SJCRH30 (cell line): ENCODE measurements around the gene MAP3K1. TPM values are rescaled to one million over a fixed set of nuclear protein-coding genes. Genes with fewer than 3 reads are reported as not detected.
A peak's percentile ranks its signal among the peaks of the same experiment; 100 is the strongest.

ENCODE experiments used
- DNase-seq, 2 experiments: peaks; one replicate each; pipeline ENCODE4 v3.0.0-alpha.2; 2015 to 2020
- H3K27ac ChIP-seq: fragments of 250-450 bp; sonication (Bioruptor Pico); 2 replicates; pipeline ENCODE4 v1.5.1; 2020; ENCODE audit warnings: mild to moderate bottlenecking, moderate library complexity
- H3K27me3 ChIP-seq: fragments of 250-450 bp; sonication (Bioruptor Pico); 2 replicates; pipeline ENCODE4 v1.5.1; 2020; ENCODE audit warnings: mild to moderate bottlenecking, moderate library complexity
- H3K36me3 ChIP-seq: fragments of 250-450 bp; sonication (Bioruptor Pico); 2 replicates; pipeline ENCODE4 v1.5.1; 2020; ENCODE audit warnings: mild to moderate bottlenecking, moderate library complexity
- H3K4me1 ChIP-seq: fragments of 250-450 bp; sonication (Bioruptor Pico); 2 replicates; pipeline ENCODE4 v1.5.1; 2020; ENCODE audit warnings: mild to moderate bottlenecking, moderate library complexity
- H3K4me3 ChIP-seq: fragments of 250-450 bp; sonication (Bioruptor Pico); 2 replicates; pipeline ENCODE4 v1.5.1; 2020; ENCODE audit warnings: mild to moderate bottlenecking, moderate library complexity
- H3K9me3 ChIP-seq: fragments of 250-450 bp; sonication (Bioruptor Pico); replicated peaks from 2 replicates; pipeline ENCODE4 v1.5.1; 2020; ENCODE audit warnings: mild to moderate bottlenecking, moderate library complexity
- total RNA-seq: library from RNA; depleted of rRNA; stranded (reverse); fragments of >200 nt; shearing (Covaris generic); gene quantifications from 2 replicates; pipeline ENCODE4 v1.2.3, GENCODE V29; 2014

Gene MAP3K1
- total RNA-seq, 1 experiment from 2014 or later, result 11.3 TPM

GRCh38 chr5:56825222-56825824, 10.0 kb downstream of the MAP3K1 start:
- Histone ChIP-seq H3K4me1 (no peaks in the 10 kb centered on the region), H3K9me3 (no peaks in the 10 kb centered on the region), H3K36me3 (no peaks in the 10 kb centered on the region), H3K27ac (no peak overlapping the region), H3K4me3 (no peak overlapping the region), H3K27me3 (no peaks in the 10 kb centered on the region)
- DNase-seq, result no peak

- H3K9me3 ChIP-seq, result no peaks in the 10 kb centered on the region
- peak in 1 of 2 experiments; percentile 15 for DNase-seq
- no peaks in the 10 kb centered on the region for H3K27me3 ChIP-seq
- no peak overlapping the region for H3K4me3 ChIP-seq
- no peaks in the 10 kb centered on the region for H3K36me3 ChIP-seq
- no peak overlapping the region for H3K27ac ChIP-seq
- H3K4me1 ChIP-seq, result no peaks in the 10 kb centered on the region
These were observed 11.7 kb downstream of the MAP3K1 start for GRCh38 chr5:56827049-56827448.

- Histone ChIP-seq H3K27me3 (no peaks in the 10 kb centered on the region), H3K9me3 (no peaks in the 10 kb centered on the region), H3K27ac (no peak overlapping the region), H3K4me1 (no peaks in the 10 kb centered on the region), H3K36me3 (no peaks in the 10 kb centered on the region), H3K4me3 (no peak overlapping the region)
- no peak for DNase-seq
These were observed 12.6 kb downstream of the MAP3K1 start for GRCh38 chr5:56827924-56828323.

GRCh38 chr5:56829137-56829908, 14.0 kb downstream of the MAP3K1 start:
- no peak overlapping the region for H3K4me3 ChIP-seq
- no peak for DNase-seq
- H3K9me3 ChIP-seq, result no peaks in the 10 kb centered on the region
- no peaks in the 10 kb centered on the region for H3K4me1 ChIP-seq
- no peak overlapping the region for H3K27ac ChIP-seq
- no peaks in the 10 kb centered on the region for H3K27me3 ChIP-seq
- no peaks in the 10 kb centered on the region for H3K36me3 ChIP-seq

- no peak for DNase-seq
- Histone ChIP-seq H3K36me3 (no peaks in the 10 kb centered on the region), H3K27ac (no peak overlapping the region), H3K9me3 (no peaks in the 10 kb centered on the region), H3K4me1 (no peaks in the 10 kb centered on the region), H3K27me3 (no peaks in the 10 kb centered on the region), H3K4me3 (no peak overlapping the region)
These were observed 16.4 kb downstream of the MAP3K1 start for GRCh38 chr5:56831773-56832172.

GRCh38 chr5:56833325-56833724, 18.0 kb downstream of the MAP3K1 start:
- H3K27ac ChIP-seq, result no peak overlapping the region
- no peaks in the 10 kb centered on the region for H3K27me3 ChIP-seq
- no peaks in the 10 kb centered on the region; the same call in 1 of the 2 replicates for H3K4me1 ChIP-seq
- H3K36me3 ChIP-seq, result no peaks in the 10 kb centered on the region
- no peaks in the 10 kb centered on the region for H3K9me3 ChIP-seq
- no peak for DNase-seq
- H3K4me3 ChIP-seq, result no peak overlapping the region

GRCh38 chr5:56837381-56837780, 22.0 kb downstream of the MAP3K1 start:
- no peak overlapping the region for H3K27ac ChIP-seq
- no peaks in the 10 kb centered on the region for H3K9me3 ChIP-seq
- no peak for DNase-seq
- H3K27me3 ChIP-seq, result no peaks in the 10 kb centered on the region
- H3K4me3 ChIP-seq, result no peak overlapping the region
- no peaks in the 10 kb centered on the region for H3K36me3 ChIP-seq
- peaks cover 2% of the 10 kb centered on the region; the same call in 1 of the 2 replicates for H3K4me1 ChIP-seq

GRCh38 chr5:56837956-56838355, 22.6 kb downstream of the MAP3K1 start:
- no peak overlapping the region for H3K27ac ChIP-seq
- no peaks in the 10 kb centered on the region for H3K36me3 ChIP-seq
- H3K27me3 ChIP-seq, result no peaks in the 10 kb centered on the region
- DNase-seq, result no peak
- no peak overlapping the region for H3K4me3 ChIP-seq
- H3K4me1 ChIP-seq, result peaks cover 2% of the 10 kb centered on the region; the same call in 1 of the 2 replicates
- H3K9me3 ChIP-seq, result no peaks in the 10 kb centered on the region

GRCh38 chr5:56838409-56839039, 23.2 kb downstream of the MAP3K1 start:
- peaks cover 2% of the 10 kb centered on the region; the same call in 1 of the 2 replicates for H3K4me1 ChIP-seq
- peak in 1 of 2 experiments; percentile 53 for DNase-seq
- H3K4me3 ChIP-seq, result no peak overlapping the region

GRCh38 chr5:56839062-56839461, 23.7 kb downstream of the MAP3K1 start:
- H3K27ac ChIP-seq, result no peak overlapping the region
- DNase-seq, result no peak
- H3K36me3 ChIP-seq, result no peaks in the 10 kb centered on the region

More at GRCh38 chr5:56838409-56839039, 23.2 kb downstream of the MAP3K1 start:
- no peak overlapping the region for H3K27ac ChIP-seq
- H3K27me3 ChIP-seq, result no peaks in the 10 kb centered on the region
- H3K36me3 ChIP-seq, result no peaks in the 10 kb centered on the region
- H3K9me3 ChIP-seq, result no peaks in the 10 kb centered on the region

GRCh38 chr5:56840597-56840996, 25.2 kb downstream of the MAP3K1 start:
- no peak for DNase-seq
- no peaks in the 10 kb centered on the region for H3K36me3 ChIP-seq
- H3K27ac ChIP-seq, result no peak overlapping the region
- no peaks in the 10 kb centered on the region for H3K9me3 ChIP-seq
- H3K27me3 ChIP-seq, result no peaks in the 10 kb centered on the region
- H3K4me3 ChIP-seq, result no peak overlapping the region
- peaks cover 2% of the 10 kb centered on the region; the same call in 1 of the 2 replicates for H3K4me1 ChIP-seq

More at GRCh38 chr5:56839062-56839461, 23.7 kb downstream of the MAP3K1 start:
- no peaks in the 10 kb centered on the region for H3K9me3 ChIP-seq
- peaks cover 2% of the 10 kb centered on the region; the same call in 1 of the 2 replicates for H3K4me1 ChIP-seq
- no peak overlapping the region for H3K4me3 ChIP-seq
- H3K27me3 ChIP-seq, result no peaks in the 10 kb centered on the region

- H3K9me3 ChIP-seq, result no peaks in the 10 kb centered on the region
- no peak overlapping the region for H3K4me3 ChIP-seq
- H3K36me3 ChIP-seq, result no peaks in the 10 kb centered on the region
- no peak overlapping the region for H3K27ac ChIP-seq
- no peak for DNase-seq
- no peaks in the 10 kb centered on the region for H3K27me3 ChIP-seq
- no peaks in the 10 kb centered on the region for H3K4me1 ChIP-seq
These were observed 29.9 kb downstream of the MAP3K1 start for GRCh38 chr5:56845277-56845676.

- Histone ChIP-seq H3K9me3 (no peaks in the 10 kb centered on the region), H3K4me3 (no peak overlapping the region), H3K27ac (no peak overlapping the region), H3K27me3 (no peaks in the 10 kb centered on the region), H3K4me1 (no peaks in the 10 kb centered on the region), H3K36me3 (no peaks in the 10 kb centered on the region)
- DNase-seq, result no peak
These were observed 30.6 kb downstream of the MAP3K1 start for GRCh38 chr5:56845904-56846480.

- no peaks in the 10 kb centered on the region for H3K27me3 ChIP-seq
- H3K4me3 ChIP-seq, result no peak overlapping the region
- no peak for DNase-seq
- H3K36me3 ChIP-seq, result no peaks in the 10 kb centered on the region
- no peak overlapping the region for H3K27ac ChIP-seq
- H3K4me1 ChIP-seq, result no peaks in the 10 kb centered on the region
- no peaks in the 10 kb centered on the region for H3K9me3 ChIP-seq
These were observed 32.9 kb downstream of the MAP3K1 start for GRCh38 chr5:56848206-56848605.

- Histone ChIP-seq H3K4me3 (no peak overlapping the region), H3K4me1 (no peaks in the 10 kb centered on the region), H3K9me3 (no peaks in the 10 kb centered on the region), H3K36me3 (no peaks in the 10 kb centered on the region), H3K27me3 (no peaks in the 10 kb centered on the region), H3K27ac (no peak overlapping the region)
- no peak for DNase-seq
These were observed 34.3 kb downstream of the MAP3K1 start for GRCh38 chr5:56849671-56850070.
